AG09319 (cell line): ENCODE data around the gene SATB2.

Experiments used
- DNase-seq: peaks from one replicate; pipeline ENCODE4 v3.0.0-alpha.2; 2010; ENCODE audit warnings: low read depth; ENCODE audit errors: extremely low read depth
- CTCF ChIP-seq: IDR thresholded peaks from 2 replicates; pipeline ENCODE4 v1.5.1; 2011; ENCODE audit warnings: low read depth, mild to moderate bottlenecking, inconsistent platforms, low read length, moderate library complexity

SATB2 gene

GRCh38 chr2:199317646-199318045 is 140.1 kb downstream of the SATB2 start:
- no peak for TF ChIP-seq CTCF
- DNase-seq, result no peak

- TF ChIP-seq CTCF, result no peak
Observed at GRCh38 chr2:199316851-199317250, 140.9 kb downstream of the SATB2 start.

GRCh38 chr2:199315299-199316179 is 142.2 kb downstream of the SATB2 start:
- no peak for TF ChIP-seq CTCF
- DNase-seq, result no peak

More at GRCh38 chr2:199316851-199317250, 140.9 kb downstream of the SATB2 start:
- DNase-seq, result no peak

- TF ChIP-seq CTCF, result no peak
- no peak for DNase-seq
Observed at GRCh38 chr2:199312931-199313330, 144.8 kb downstream of the SATB2 start.

GRCh38 chr2:199310771-199311585 is 146.8 kb downstream of the SATB2 start:
- no peak for TF ChIP-seq CTCF
- no peak for DNase-seq

GRCh38 chr2:199309973-199310372 is 147.8 kb downstream of the SATB2 start:
- no peak for DNase-seq
- TF ChIP-seq CTCF, result no peak

GRCh38 chr2:199309411-199309810 is 148.3 kb downstream of the SATB2 start:
- no peak for TF ChIP-seq CTCF
- DNase-seq, result no peak
